Loucy (cell line): ENCODE measurements around the gene TSLP.

Experiments used
- H2AFZ ChIP-seq: fragments of 200-600 bp; sonication (generic); 2 replicates; pipeline ENCODE4 v1.6.0; 2016; ENCODE audit warnings: antibody characterized with exemption, mild to moderate bottlenecking, low read length, moderate library complexity
- H3F3A ChIP-seq: fragments of 200-600 bp; 2 replicates; pipeline ENCODE4 v1.6.0; 2016; ENCODE audit warnings: antibody characterized with exemption, low read depth, mild to moderate bottlenecking
- H3K27me3 ChIP-seq: fragments of 200-600 bp; sonication (generic); 2 replicates; pipeline ENCODE4 v1.6.1; 2014; ENCODE audit warnings: low read length, mild to moderate bottlenecking; ENCODE audit not compliant: insufficient read depth, poor library complexity, severe bottlenecking
- H3K36me3 ChIP-seq: fragments of 200-600 bp; sonication (generic); 2 replicates; pipeline ENCODE4 v1.6.1; 2016; ENCODE audit warnings: low read length; ENCODE audit not compliant: insufficient read depth
- H3K4me1 ChIP-seq: fragments of 200-600 bp; sonication (generic); 2 replicates; pipeline ENCODE4 v1.5.1; 2014; ENCODE audit warnings: low read length, mild to moderate bottlenecking; ENCODE audit not compliant: insufficient read depth, poor library complexity, severe bottlenecking
- H3K4me2 ChIP-seq: fragments of 200-600 bp; sonication (generic); 2 replicates; pipeline ENCODE4 v1.6.0; 2014; ENCODE audit warnings: antibody characterized with exemption, low read length, low read depth, mild to moderate bottlenecking; ENCODE audit not compliant: poor library complexity, severe bottlenecking
- H3K4me3 ChIP-seq: fragments of 200-600 bp; sonication (generic); 2 replicates; pipeline ENCODE4 v1.5.1; 2014; ENCODE audit warnings: low read length, mild to moderate bottlenecking, mixed read lengths; ENCODE audit not compliant: poor library complexity, severe bottlenecking
- H3K79me2 ChIP-seq: fragments of 200-600 bp; sonication (generic); 2 replicates; pipeline ENCODE4 v1.6.1; 2014; ENCODE audit warnings: low read length; ENCODE audit not compliant: insufficient read depth
- H3K9ac ChIP-seq: fragments of 200-600 bp; sonication (generic); 2 replicates; pipeline ENCODE4 v1.6.0; 2014; ENCODE audit warnings: mild to moderate bottlenecking, low read depth, low read length, moderate library complexity; ENCODE audit not compliant: poor library complexity, severe bottlenecking
- H3K9me2 ChIP-seq: fragments of 200-600 bp; sonication (generic); replicated peaks from 2 replicates; pipeline ENCODE4 v1.6.1; 2016; ENCODE audit warnings: low read depth, low read length, mixed read lengths
- H3K9me3 ChIP-seq: fragments of 200-600 bp; sonication (generic); 2 replicates; pipeline ENCODE4 v1.6.1; 2014; ENCODE audit warnings: mild to moderate bottlenecking, antibody characterized with exemption, low read length, low read depth; ENCODE audit not compliant: insufficient read depth
- H4K20me1 ChIP-seq: fragments of 200-600 bp; sonication (generic); 2 replicates; pipeline ENCODE4 v1.6.0; 2014; ENCODE audit warnings: antibody characterized with exemption, low read length, mild to moderate bottlenecking; ENCODE audit not compliant: insufficient read depth, poor library complexity, severe bottlenecking
- CTCF ChIP-seq: fragments of 200-600 bp; sonication (generic); conservative IDR thresholded peaks from 2 replicates; pipeline ENCODE4 v1.5.1; 2014; ENCODE audit warnings: mild to moderate bottlenecking, antibody characterized with exemption, low read length
- EZH2phosphoT487 ChIP-seq: fragments of 200-600 bp; IDR thresholded peaks from 2 replicates; pipeline ENCODE4 v1.6.1; 2018; ENCODE audit warnings: antibody characterized with exemption, mild to moderate bottlenecking, moderate library complexity, borderline replicate concordance

TSLP gene

GRCh38 chr5:111122398-111122797, 50.9 kb downstream of the TSLP start:
- no peak overlapping the region for H3K4me2 ChIP-seq
- H2AFZ ChIP-seq, result no peak overlapping the region
- H3K4me1 ChIP-seq, result no peaks in the 10 kb centered on the region
- H3K36me3 ChIP-seq, result peaks cover 58% of the 10 kb centered on the region
- no peak overlapping the region for H3K9ac ChIP-seq
- H3K9me3 ChIP-seq, result no peaks in the 10 kb centered on the region
- TF ChIP-seq CTCF, result no peak
- TF ChIP-seq EZH2phosphoT487, result no peak
- H3F3A ChIP-seq, result no peaks in the 10 kb centered on the region
- H4K20me1 ChIP-seq, result no peaks in the 10 kb centered on the region
- no peaks in the 10 kb centered on the region for H3K27me3 ChIP-seq
- H3K79me2 ChIP-seq, result no peaks in the 10 kb centered on the region
- no peaks in the 10 kb centered on the region for H3K9me2 ChIP-seq
- no peak overlapping the region for H3K4me3 ChIP-seq

GRCh38 chr5:111124793-111125192, 53.3 kb downstream of the TSLP start:
- no peaks in the 10 kb centered on the region for H3K9me2 ChIP-seq
- peaks cover 49% of the 10 kb centered on the region for H3K36me3 ChIP-seq
- no peak overlapping the region for H2AFZ ChIP-seq
- H3K4me3 ChIP-seq, result no peak overlapping the region
- H3K9ac ChIP-seq, result no peak overlapping the region
- H3K4me1 ChIP-seq, result no peaks in the 10 kb centered on the region
- H3F3A ChIP-seq, result no peaks in the 10 kb centered on the region
- no peaks in the 10 kb centered on the region for H3K9me3 ChIP-seq
- H4K20me1 ChIP-seq, result no peaks in the 10 kb centered on the region
- no peaks in the 10 kb centered on the region for H3K27me3 ChIP-seq
- no peak for TF ChIP-seq EZH2phosphoT487
- TF ChIP-seq CTCF, result no peak
- no peak overlapping the region for H3K4me2 ChIP-seq
- no peaks in the 10 kb centered on the region for H3K79me2 ChIP-seq

GRCh38 chr5:111126896-111127295, 55.4 kb downstream of the TSLP start:
- TF ChIP-seq CTCF, result no peak
- TF ChIP-seq EZH2phosphoT487, result no peak
- H3K9me2 ChIP-seq, result no peaks in the 10 kb centered on the region
- peaks cover 29% of the 10 kb centered on the region; the same call in 1 of the 2 replicates for H3K36me3 ChIP-seq

More at GRCh38 chr5:111126896-111127295, 55.4 kb downstream of the TSLP start:
- Histone ChIP-seq H3K9ac (no peak overlapping the region), H3K27me3 (no peaks in the 10 kb centered on the region), H4K20me1 (no peaks in the 10 kb centered on the region), H2AFZ (no peak overlapping the region), H3K4me1 (no peaks in the 10 kb centered on the region), H3K79me2 (no peaks in the 10 kb centered on the region), H3K9me3 (no peaks in the 10 kb centered on the region), H3K4me2 (no peak overlapping the region), H3K4me3 (no peak overlapping the region), H3F3A (no peaks in the 10 kb centered on the region)
